Kidney (tissue), 14 donors: ENCODE results near the gene KCNQ1. TPM values are rescaled to one million over a fixed set of nuclear protein-coding genes. Genes with fewer than 3 reads are reported as not detected.

Source experiments
- DNase-seq, 5 donors: peaks; one replicate each; pipeline ENCODE4 v3.0.0-alpha.2; 2013 to 2020
- FAIRE-seq: peaks from 2 replicates; lab custom pipeline; 2012; peaks lifted over from hg19 to GRCh38; lab: Jason Lieb, UNC
- H3K27ac ChIP-seq, 2 donors: one replicate each; pipeline ENCODE4 v1.7.0; 2013; ENCODE audit warnings: low read depth in 2 of 2, low read length in 2 of 2, inconsistent platforms in 1 of 2
- H3K27me3 ChIP-seq: one replicate; pipeline ENCODE4 v1.7.1; 2013; ENCODE audit warnings: low read length, inconsistent platforms; ENCODE audit not compliant: control insufficient read depth, insufficient read depth
- H3K36me3 ChIP-seq, 3 donors: one replicate each; pipeline versions ENCODE4 v1.7.0 to v1.7.1; 2013; ENCODE audit warnings: low read length in 3 of 3, control low read depth in 1 of 3, inconsistent platforms in 1 of 3; ENCODE audit not compliant: insufficient read depth in 3 of 3, control insufficient read depth in 2 of 3
- H3K4me1 ChIP-seq, 3 donors: one replicate each; pipeline versions ENCODE4 v1.7.0 to v1.7.1; 2013; ENCODE audit warnings: low read length in 3 of 3, inconsistent platforms in 1 of 3, low read depth in 1 of 3; ENCODE audit not compliant: control insufficient read depth in 2 of 3, insufficient read depth in 2 of 3
- H3K4me3 ChIP-seq, 3 donors: one replicate each; pipeline versions ENCODE4 v1.7.0 to v1.8.1; 2013; ENCODE audit warnings: low read length in 3 of 3, control low read depth in 1 of 3, inconsistent platforms in 1 of 3
- H3K9ac ChIP-seq, 3 donors: one replicate each; pipeline versions ENCODE4 v1.7.0 to v1.7.1; 2013; ENCODE audit warnings: low read length in 3 of 3, control low read depth in 1 of 3, inconsistent platforms in 1 of 3
- H3K9me3 ChIP-seq, 3 donors: one replicate each; pipeline versions ENCODE4 v1.7.0 to v1.7.1; 2013; ENCODE audit warnings: low read length in 3 of 3, control low read depth in 1 of 3, inconsistent platforms in 1 of 3; ENCODE audit not compliant: control insufficient read depth in 2 of 3, insufficient read depth in 1 of 3
- CTCF ChIP-seq: IDR thresholded peaks from 3 replicates; pipeline ENCODE4 v1.5.1; 2012; ENCODE audit warnings: mild to moderate bottlenecking, moderate library complexity, borderline replicate concordance; ENCODE audit not compliant: insufficient read depth; ENCODE audit errors: extremely low read depth
- intact Hi-C: fragments of 100-400 bp; cut with DNase I; formaldehyde crosslinking; loops from one replicate; pipeline ENCODE4 v1.11.1; 2022
- polyA plus RNA-seq: library from polyadenylated mRNA; stranded (reverse); fragments of 350-450 nt; fragmentation: Illumina TruSeq; extraction: RNeasy Lipid Tissue Mini Kit (QIAGEN cat#74804); gene quantifications from one replicate; pipeline ENCODE4 v1.2.3, GENCODE V29; 2014; ENCODE audit warnings: low read depth, low replicate concordance; ENCODE audit not compliant: insufficient read depth
- total RNA-seq: library from RNA; stranded (reverse); fragmentation: NEBNext Ultra II Directional; extraction: Animal tissue kit (Norgen Biotek cat#: 25700); gene quantifications from one replicate; pipeline ENCODE4 v1.2.1, GENCODE V29; 2021
- donor health status: control.
- donor health status: control.
- donor health status: control.
- donor health status: control.
- donor health status: control.
- donor health status: DM: yes; HTN: yes; CAD: no.
- donor health status: Normal renal cell carcinoma (clear cell type).

The KCNQ1 gene
- total and polyA plus RNA-seq, 2 donors from 2014 or later = 45.5 to 49.4 TPM

- no peak for FAIRE-seq
- no peak for TF ChIP-seq CTCF
- Histone ChIP-seq H3K36me3 (no peaks in the 10 kb centered on the region), H3K4me3 (no peak overlapping the region), H3K27me3 (no peaks in the 10 kb centered on the region), H3K9ac (no peak overlapping the region), H3K4me1 (no peaks in the 10 kb centered on the region), H3K27ac (no peak overlapping the region), H3K9me3 (peaks cover 0 to 4% (median 0%) of the 10 kb centered on the region in 3 donors)
- intact Hi-C loops = no loop called here
- peak in 1 of 5 donors; percentile 54 for DNase-seq
These were observed 148.7 kb downstream of the KCNQ1 start for GRCh38 chr11:2593393-2593950.

DNA sequence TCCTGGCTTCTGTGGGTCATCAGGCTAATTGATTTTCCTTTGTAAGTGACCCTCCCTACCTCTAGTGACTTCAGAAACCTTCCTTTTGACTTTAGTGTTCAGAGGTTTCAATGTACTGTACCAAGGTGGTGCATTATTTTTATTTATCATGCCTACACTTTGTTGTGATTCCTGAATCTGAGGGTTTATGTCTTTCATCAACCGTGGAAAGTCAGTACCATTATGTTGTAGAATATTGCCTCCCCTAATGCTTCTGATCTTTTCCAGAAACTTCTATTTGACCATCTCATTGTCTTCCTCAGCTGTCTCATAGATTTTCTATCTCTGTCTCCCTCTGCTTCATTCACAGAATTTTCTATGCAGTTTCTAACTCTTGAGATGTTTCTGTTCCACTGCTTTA, 149.5 kb downstream of the KCNQ1 start:
- Histone ChIP-seq H3K36me3 (no peaks in the 10 kb centered on the region), H3K27me3 (no peaks in the 10 kb centered on the region), H3K9ac (no peak overlapping the region), H3K4me3 (no peak overlapping the region), H3K4me1 (no peaks in the 10 kb centered on the region), H3K9me3 (peaks cover 0 to 4% (median 0%) of the 10 kb centered on the region in 3 donors), H3K27ac (no peak overlapping the region)
- intact Hi-C loops = no loop called here
- TF ChIP-seq CTCF = no peak
- DNase-seq (no peak), FAIRE-seq (no peak)

DNA sequence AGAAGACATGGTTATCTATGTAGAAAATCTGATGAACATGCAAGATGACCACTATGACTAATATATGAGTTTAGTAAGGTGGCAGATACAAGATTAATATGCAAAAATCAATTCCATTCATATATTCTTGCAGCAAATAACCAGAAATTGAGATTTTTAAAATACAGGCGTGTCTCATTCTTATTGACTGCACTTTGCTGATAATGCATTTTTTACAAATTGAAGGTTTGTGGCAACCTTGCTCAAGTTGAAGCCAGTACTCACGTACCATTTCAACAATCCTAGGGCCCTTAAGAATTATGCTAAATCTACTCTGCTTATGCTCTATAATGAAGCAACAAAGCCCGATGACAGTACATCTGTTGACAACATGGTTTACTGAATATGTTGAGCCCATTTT, 150.4 kb downstream of the KCNQ1 start:
- H3K9ac ChIP-seq = no peak overlapping the region
- FAIRE-seq (no peak), DNase-seq (no peak)
- intact Hi-C loops = no loop called here
- peaks cover 0 to 4% (median 0%) of the 10 kb centered on the region in 3 donors for H3K9me3 ChIP-seq
- TF ChIP-seq CTCF = no peak
- H3K27ac ChIP-seq = no peak overlapping the region
- H3K4me3 ChIP-seq = no peak overlapping the region
- H3K4me1 ChIP-seq = peaks cover 0 to 3% (median 0%) of the 10 kb centered on the region in 3 donors
- H3K36me3 ChIP-seq = no peaks in the 10 kb centered on the region
- H3K27me3 ChIP-seq = no peaks in the 10 kb centered on the region
